Measurements from ENCODE around the gene TMEM98. TPM values are rescaled to one million over a fixed set of nuclear protein-coding genes. Genes with fewer than 3 reads are reported as not detected.

Gene TMEM98
- polyA plus RNA-seq, 1 donor (not counting 4 experiments of a cell fraction or from before 2014, with no cell fraction given): 66.8 TPM

GRCh38 chr17:32953045-32953444, 25.1 kb downstream of the TMEM98 start:
- no peak for FAIRE-seq
- H3K27ac ChIP-seq (ENCODE audit: control insufficient read depth, insufficient read depth, low read length): no peak overlapping the region
- H3K4me1 ChIP-seq (ENCODE audit: control insufficient read depth, extremely low read depth, insufficient read depth, low read length): no peaks in the 10 kb centered on the region
- H3K79me2 ChIP-seq (ENCODE audit: control insufficient read depth, insufficient read depth, low read length): no peaks in the 10 kb centered on the region
- TF ChIP-seq CTCF (optimal IDR thresholded peaks at IDR 0.05 in 1 of 3, IDR thresholded peaks at IDR 0.05 in 1 of 3, conservative IDR thresholded peaks at IDR 0.05 in 1 of 3; ENCODE audit: extremely low read depth in 1 of 3, insufficient read depth in 2 of 3, low read length in 3 of 3) (no peak), EZH2 (IDR thresholded peaks at IDR 0.05; ENCODE audit: low read length) (no peak)
- H4K20me1 ChIP-seq (ENCODE audit: control insufficient read depth, extremely low read depth, insufficient read depth, low read length): no peaks in the 10 kb centered on the region
- dilution Hi-C loops (cut with MboI; ENCODE audit: extremely low pct_ligation_motif_present, low sequenced_read_pairs): no loop called here
- no peak overlapping the region for H3K9ac ChIP-seq (ENCODE audit: control insufficient read depth, extremely low read depth, insufficient read depth, low read length)
- H3K9me1 ChIP-seq (ENCODE audit: control insufficient read depth, extremely low read depth, insufficient read depth, low read length): no peaks in the 10 kb centered on the region
- H2AFZ ChIP-seq (ENCODE audit: control insufficient read depth, low read length): no peak overlapping the region
- no peaks in the 10 kb centered on the region for H3K9me3 ChIP-seq (ENCODE audit: control insufficient read depth, low read depth, low read length)
- H3K4me3 ChIP-seq (ENCODE audit: control insufficient read depth in 2 of 3, extremely low read depth in 1 of 3, insufficient read depth in 2 of 3, low read depth in 1 of 3, low read length in 3 of 3): no peak overlapping the region
- no peak for DNase-seq (ENCODE audit: low read depth, low spot score)
- H3K36me3 ChIP-seq (ENCODE audit: control insufficient read depth in 2 of 2, extremely low read depth in 1 of 2, insufficient read depth in 2 of 2, low read length in 2 of 2): no peaks in the 10 kb centered on the region
- H3K27me3 ChIP-seq (ENCODE audit: control insufficient read depth, extremely low read depth, insufficient read depth, low read length): peaks cover 8% of the 10 kb centered on the region
- no peak overlapping the region for H3K4me2 ChIP-seq (ENCODE audit: control insufficient read depth, extremely low read depth, insufficient read depth, low read depth, low read length)

GRCh38 chr17:32953857-32954256, 25.9 kb downstream of the TMEM98 start:
- no peak overlapping the region for H3K4me2 ChIP-seq (ENCODE audit: control insufficient read depth, extremely low read depth, insufficient read depth, low read depth, low read length)
- no peak overlapping the region for H3K9ac ChIP-seq (ENCODE audit: control insufficient read depth, extremely low read depth, insufficient read depth, low read length)
- H3K9me3 ChIP-seq (ENCODE audit: control insufficient read depth, low read depth, low read length): no peaks in the 10 kb centered on the region
- no peak for FAIRE-seq
- H3K4me3 ChIP-seq (ENCODE audit: control insufficient read depth in 2 of 3, extremely low read depth in 1 of 3, insufficient read depth in 2 of 3, low read depth in 1 of 3, low read length in 3 of 3): no peak overlapping the region
- peaks cover 8% of the 10 kb centered on the region for H3K27me3 ChIP-seq (ENCODE audit: control insufficient read depth, extremely low read depth, insufficient read depth, low read length)
- no peak overlapping the region for H3K27ac ChIP-seq (ENCODE audit: control insufficient read depth, insufficient read depth, low read length)
- no peaks in the 10 kb centered on the region for H3K36me3 ChIP-seq (ENCODE audit: control insufficient read depth in 2 of 2, extremely low read depth in 1 of 2, insufficient read depth in 2 of 2, low read length in 2 of 2)
- dilution Hi-C loops (cut with MboI; ENCODE audit: extremely low pct_ligation_motif_present, low sequenced_read_pairs): no loop called here
- H4K20me1 ChIP-seq (ENCODE audit: control insufficient read depth, extremely low read depth, insufficient read depth, low read length): no peaks in the 10 kb centered on the region
- no peaks in the 10 kb centered on the region for H3K9me1 ChIP-seq (ENCODE audit: control insufficient read depth, extremely low read depth, insufficient read depth, low read length)
- no peak for DNase-seq (ENCODE audit: low read depth, low spot score)
- H3K4me1 ChIP-seq (ENCODE audit: control insufficient read depth, extremely low read depth, insufficient read depth, low read length): no peaks in the 10 kb centered on the region
- H2AFZ ChIP-seq (ENCODE audit: control insufficient read depth, low read length): no peak overlapping the region
- no peaks in the 10 kb centered on the region for H3K79me2 ChIP-seq (ENCODE audit: control insufficient read depth, insufficient read depth, low read length)
- no peak for TF ChIP-seq EZH2 (IDR thresholded peaks at IDR 0.05; ENCODE audit: low read length)
- TF ChIP-seq CTCF (optimal IDR thresholded peaks at IDR 0.05 in 1 of 3, IDR thresholded peaks at IDR 0.05 in 1 of 3, conservative IDR thresholded peaks at IDR 0.05 in 1 of 3; ENCODE audit: extremely low read depth in 1 of 3, insufficient read depth in 2 of 3, low read length in 3 of 3): no peak
